Stimulated activated CD8-positive, alpha-beta memory T cell treated with anti-CD3 and anti-CD28 coated beads, Interleukin-7, amount 100 ng/mL, for 4 hours (primary cell): ENCODE data around the gene LETM1.
A peak's percentile ranks its signal among the peaks of the same experiment; 100 is the strongest.

Source experiments
- DNase-seq, 2 donors: peaks; one replicate each; pipeline ENCODE4 v3.0.0-alpha.2; 2020; ENCODE audit warnings: low read depth in 2 of 2

Gene LETM1

DNA sequence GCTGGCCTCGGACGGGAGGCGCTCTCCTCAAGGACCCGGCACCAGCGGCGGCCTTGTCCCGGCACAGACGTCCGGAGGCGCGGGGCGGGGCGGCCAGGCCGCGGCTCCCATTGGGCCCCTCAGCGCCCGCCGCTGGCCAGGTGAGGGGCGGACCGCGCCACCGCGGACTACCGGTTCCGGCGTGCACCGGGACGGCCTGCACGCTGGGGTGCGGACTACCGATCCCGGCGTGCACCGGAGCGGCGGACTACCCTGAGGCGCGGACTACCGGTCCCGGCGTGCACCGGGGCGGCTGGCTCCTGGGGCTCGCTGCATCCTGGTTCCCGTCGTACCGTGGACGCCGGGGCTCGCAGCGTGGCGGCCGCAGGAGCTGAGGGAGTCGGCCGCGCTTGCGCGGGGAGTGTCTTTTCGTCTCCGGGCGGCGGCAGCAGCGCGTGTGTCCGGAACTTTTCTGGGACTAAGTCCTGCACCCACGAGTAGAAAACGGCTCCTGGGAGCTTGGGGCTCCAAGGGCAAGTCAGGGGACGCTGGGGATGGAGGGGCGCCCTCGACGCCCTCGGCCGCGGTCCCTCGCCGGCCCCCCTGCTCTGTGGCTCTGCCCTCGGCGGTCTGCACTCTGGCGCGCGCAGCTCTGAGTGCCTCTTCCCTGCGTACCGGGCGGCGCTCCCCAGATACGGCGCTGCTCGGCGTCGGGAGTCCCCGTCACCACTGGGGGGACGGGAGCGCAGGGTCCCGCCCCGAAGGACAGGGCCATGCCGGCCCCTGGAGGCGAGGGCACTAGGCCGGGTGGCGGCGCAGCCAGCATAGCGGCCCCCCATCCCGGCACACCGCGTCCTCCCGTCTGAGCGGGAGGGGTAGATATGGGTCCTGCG lies at the start of gene LETM1:
Gene LETM1 (minus strand): TSS at position 86 of the 872 bp plus-strand sequence. CDS start 206 bp downstream, outside the sequence.
- peak; percentile 82 to 93 for DNase-seq

DNA sequence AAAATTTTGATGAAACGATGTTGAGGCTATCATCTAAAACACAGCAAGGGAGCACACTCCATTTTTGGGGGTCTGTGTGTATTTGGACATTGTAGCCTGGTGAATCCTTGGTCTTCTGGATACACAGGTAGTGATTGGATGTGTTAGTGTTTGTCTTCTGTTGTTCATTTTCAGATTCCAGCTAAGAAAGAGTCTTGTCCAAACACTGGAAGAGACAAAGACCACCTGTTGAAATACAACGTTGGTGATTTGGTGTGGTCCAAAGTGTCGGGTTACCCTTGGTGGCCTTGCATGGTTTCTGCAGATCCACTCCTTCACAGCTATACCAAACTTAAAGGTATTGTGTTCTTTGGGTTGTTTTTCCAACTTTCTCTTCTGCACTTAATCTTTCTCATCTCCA lies 48.1 kb upstream of the LETM1 start:
- DNase-seq = no peak

DNA sequence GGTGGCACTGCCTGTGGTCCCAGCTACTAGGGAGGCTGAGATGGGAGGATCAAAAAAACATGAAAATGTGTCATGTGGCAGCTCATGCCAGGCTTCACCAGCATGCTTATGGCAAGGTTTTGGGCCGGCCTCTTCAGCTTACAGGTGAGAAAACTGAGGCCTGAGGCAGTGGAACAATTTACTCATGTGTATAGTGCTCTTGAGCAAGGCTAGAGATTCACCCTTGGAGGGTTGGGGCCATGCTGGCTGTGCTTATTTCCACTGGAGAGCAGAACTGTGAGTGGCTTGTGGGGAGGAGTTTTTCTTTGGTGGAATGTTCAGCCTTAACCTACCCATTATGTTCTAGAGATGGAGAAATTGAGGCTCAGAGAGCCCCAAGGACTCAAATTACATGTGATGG lies 47.1 kb upstream of the LETM1 start:
- DNase-seq = no peak

DNA sequence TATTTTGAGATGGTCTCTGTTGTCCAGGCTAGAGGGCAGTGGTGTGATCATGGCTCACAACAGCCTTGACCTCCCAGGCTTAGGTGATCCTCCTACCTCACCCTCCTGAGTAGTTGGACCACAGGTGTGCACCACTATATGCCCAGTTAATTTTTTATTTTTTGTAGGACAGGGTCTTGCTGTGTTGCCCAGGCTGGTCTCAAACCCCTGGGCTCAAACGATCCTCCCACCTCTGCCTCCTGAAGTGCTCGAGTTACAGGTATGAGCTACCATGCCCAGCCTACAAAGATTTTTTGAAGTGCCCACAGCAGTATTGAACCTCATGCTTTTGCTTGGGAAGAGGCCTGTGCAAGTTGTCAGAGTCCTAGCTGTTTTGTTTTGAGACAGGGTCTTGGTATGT lies 46.3 kb upstream of the LETM1 start:
- no peak for DNase-seq

DNA sequence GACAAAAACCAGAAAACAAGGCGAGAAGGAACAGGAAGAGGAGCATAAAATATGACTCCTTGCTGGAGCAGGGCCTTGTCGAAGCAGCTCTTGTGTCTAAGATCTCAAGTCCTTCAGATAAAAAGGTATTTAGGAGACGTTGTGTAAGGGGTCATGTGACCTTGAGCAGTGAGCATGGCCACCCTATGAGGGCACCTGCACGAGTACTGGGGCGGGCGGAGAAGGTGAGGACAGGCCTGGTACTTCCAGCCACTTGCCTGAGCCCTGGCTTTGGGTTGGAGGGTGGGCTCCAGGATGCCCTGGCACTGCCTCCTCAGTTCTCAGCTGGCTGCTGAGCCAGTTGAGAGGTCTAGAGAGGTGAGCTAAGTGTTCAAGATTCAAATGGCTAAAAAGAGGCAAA lies 45.2 kb upstream of the LETM1 start:
- no peak for DNase-seq

DNA sequence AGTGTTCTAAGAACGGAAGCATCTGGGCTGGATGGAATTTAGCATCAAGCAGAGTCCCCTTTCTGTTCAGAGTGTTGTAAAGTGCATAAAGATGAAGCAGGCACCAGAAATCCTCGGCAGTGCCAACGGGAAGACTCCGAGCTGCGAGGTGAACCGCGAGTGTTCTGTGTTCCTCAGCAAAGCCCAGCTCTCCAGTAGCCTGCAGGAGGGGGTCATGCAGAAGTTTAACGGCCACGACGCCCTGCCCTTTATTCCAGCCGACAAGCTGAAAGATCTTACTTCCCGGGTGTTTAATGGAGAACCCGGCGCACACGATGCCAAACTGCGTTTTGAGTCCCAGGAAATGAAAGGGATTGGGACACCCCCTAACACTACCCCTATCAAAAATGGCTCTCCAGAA lies 44.7 kb upstream of the LETM1 start:
- DNase-seq = no peak

DNA sequence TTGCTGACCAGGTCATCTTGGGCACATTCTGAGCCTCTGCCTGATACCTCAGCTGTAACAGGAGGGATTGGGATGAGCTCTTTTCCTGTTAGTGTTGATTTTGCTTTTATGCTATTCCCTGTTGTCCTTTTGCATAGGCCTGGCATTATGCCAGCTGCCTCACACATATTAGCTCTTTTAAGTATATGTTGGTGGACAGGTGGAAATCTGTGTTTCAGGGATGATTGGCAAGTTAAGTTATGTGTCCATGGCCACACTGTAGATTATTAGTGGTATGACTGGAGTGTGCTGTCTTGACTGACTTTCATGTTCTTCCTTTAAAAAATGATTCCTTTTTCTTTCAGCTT lies 44.1 kb upstream of the LETM1 start:
- DNase-seq = no peak

DNA sequence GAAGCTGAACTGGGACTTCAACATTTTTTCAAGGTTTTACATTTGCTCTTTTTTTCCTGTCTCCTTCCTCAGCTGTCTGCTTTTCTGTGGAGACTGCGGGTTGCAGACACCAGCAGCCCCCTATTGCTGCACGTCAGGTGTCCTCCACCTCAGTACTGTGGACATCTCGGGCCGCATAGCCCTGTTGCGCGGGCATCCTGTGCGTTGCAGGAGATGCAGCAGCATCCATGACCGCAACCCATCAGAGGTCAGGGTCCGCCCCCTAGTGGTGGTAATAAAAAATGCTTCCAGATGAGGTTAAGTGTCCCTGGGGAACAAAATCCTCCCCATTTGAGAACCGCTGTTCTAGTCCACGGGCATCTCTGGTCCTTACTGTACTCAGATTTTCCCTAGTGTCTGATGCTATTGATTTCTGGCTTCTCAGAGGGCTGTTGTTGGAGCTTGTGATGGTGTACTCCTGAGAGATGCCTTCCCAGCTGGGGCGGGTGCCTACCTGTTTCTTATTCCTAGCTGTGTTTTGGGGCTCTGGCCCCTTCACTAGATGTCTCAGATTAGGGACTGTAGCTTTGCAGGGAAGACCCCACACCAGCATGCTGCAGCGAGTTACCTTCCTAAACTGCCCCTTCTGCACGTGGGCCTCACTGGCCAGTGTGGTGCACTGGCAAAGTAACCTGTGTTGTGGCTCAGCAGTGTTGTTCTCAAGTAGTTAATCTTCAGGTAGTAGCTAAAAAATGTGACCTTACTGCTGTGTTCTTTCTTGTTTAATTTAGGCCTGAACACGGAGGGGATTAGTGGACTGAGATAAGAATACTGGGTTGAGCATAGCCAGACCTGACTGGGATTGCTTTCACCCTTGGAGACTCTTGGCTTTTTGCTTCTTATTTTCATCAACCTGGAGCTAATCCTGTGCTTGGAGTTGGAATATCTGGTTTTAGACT lies 43.5 kb upstream of the LETM1 start:
- DNase-seq = peak; percentile 47 to 54

DNA sequence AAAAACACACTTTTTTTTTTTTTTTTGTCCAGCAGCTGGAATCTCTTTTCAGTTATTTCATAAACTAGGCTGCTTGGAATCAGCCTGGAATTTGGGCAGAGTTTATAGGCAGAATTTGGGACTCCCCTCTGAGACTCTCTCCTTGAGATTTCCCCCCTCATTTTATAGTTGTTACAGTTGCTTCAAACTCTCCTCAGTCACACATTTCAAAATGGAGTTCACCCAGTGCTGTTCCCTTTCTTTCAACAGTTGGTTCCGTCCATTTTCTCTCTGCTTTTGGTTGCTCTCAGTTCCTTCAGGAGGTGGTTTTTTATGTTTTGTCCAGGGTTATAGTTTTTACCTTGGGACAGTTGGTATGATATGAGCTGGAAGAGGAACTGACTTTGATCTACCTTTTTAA lies 42.7 kb upstream of the LETM1 start:
- DNase-seq = no peak

DNA sequence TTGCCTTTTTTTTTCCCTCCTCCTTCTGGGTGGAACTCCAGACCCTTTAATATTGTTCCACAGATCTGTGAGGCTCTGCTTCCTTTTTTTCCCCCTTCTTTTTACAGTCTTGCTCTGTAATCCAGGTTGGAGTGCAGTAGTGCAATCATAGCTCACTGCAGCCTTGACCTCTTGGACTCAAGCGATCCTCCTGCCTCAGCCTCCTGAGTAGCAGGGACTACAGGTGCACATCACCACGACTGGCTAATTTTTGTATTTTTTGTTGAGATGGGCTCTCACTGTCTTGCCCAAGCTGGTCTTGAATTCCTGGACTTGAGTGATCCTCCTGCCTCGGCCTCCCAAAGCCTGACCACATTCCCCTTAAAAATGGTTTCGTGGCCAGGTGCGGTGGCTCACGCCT lies 42.1 kb upstream of the LETM1 start:
- no peak for DNase-seq

DNA sequence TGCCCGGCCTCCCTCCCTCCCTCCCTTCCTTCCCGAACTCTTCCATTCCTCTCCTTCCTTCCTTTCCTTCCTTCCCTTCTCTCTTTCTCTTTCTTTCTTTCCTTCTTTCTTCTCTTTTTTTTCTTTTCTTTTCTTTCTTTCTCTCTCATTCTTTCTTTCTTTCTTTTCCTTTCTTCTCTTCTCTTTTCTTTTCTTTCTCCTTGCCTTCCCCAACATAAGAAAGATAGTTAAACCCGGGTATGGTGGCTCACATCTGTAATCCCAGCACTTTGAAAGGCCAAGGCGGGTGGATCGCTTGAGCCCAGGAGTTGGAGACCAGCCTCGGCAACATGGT lies 40.7 kb upstream of the LETM1 start:
- no peak for DNase-seq

DNA sequence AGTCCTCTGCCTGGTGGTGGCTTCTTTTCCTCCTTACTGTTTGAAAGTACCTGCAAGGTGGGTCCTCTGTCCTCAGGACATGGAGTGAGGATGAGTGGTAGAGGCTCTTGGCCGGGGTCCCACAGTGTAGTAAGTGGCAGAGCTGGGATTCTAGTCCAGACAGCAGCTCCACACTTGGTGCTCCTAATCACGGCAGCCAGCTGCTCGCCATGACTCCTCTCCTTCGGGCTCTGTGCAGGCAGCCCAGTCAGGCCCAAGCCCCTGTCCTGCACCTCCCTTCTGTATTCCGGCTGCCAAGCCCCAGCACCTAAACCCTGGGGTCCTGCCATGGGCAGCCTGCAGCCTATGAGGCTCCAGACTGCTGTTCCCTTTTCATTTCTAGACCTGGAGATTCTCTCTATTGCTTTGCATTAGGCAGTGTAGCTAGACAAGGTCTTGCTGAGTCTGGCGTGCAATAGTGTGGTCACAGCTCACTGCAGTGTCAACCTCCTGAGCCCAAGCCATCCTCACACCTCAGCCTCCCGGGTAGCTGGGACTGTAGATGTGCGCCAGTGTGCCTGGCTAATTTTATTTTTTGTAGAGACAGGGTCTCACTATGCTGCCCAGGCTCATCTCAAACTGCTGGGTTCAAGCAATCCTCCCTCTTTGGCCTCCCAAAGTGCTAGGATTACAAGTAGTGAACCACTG lies 40.2 kb upstream of the LETM1 start:
- DNase-seq = no peak

DNA sequence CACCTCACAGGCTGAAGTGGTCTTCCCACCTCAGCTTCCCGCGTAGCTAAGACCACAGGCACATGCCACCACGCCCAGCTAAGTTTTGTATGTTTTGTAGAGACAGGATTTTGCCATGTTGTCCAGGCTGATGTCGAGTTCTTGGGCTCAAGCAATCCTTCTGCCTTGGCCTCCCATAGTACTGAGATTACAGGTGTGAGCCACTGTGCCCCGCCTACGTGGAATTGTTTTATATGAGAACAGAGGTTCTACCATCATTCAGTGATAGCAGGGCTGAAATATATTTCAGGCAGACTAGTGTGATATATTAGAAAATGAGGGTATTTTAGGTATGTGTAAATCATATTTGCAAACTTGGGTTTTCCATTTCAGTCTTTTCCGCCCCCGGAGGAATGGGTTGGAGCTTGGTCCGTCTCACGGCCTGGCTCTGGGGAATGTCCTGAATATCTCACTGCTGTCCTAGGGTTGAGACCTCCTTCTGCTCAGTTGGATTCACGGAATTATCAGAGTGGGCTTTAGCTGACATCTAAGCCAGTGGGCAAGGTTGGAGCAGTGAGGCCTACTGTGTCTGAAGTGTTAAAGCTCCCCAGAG lies 35.1 kb upstream of the LETM1 start:
- no peak for DNase-seq

DNA sequence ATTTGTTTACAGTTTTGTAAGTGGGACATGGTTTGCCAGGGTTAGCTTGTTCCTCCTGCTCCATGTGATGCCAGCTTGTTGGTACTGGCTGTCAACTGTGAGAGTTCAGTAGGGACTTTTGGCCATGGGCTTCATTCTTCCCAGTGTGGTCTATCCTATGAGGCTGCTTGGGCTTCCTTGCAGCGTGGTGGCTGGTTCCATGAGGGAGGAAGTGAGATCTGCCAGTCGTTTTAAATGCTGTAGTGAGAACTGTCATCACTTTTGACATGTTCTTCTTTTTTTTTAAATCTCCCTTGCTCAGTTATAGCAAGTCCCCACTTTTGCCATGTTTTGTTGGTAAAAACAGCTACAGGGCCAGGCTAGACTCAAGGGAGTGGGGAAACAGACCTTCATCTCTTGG lies 31.1 kb upstream of the LETM1 start:
- no peak for DNase-seq

DNA sequence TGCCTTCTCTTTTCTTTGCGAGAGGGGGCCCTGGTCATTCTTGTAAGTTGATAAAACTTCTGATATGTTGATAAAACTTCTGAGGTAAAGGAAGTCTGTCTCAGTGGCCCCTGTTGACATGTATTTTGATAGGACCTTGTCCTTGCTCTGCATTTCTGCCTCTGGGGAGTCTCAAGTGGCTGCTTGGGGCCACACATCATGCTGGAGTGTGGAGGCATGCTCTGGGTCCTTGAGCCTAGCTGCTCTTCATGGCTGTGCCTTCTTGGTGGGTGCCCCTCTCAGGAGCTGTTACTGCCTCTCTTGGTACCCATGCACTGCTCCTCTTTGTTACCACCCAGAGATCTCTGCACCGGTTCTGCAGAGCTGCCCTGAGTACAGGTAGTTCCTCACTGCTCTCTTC lies 29.5 kb upstream of the LETM1 start:
- DNase-seq = no peak

DNA sequence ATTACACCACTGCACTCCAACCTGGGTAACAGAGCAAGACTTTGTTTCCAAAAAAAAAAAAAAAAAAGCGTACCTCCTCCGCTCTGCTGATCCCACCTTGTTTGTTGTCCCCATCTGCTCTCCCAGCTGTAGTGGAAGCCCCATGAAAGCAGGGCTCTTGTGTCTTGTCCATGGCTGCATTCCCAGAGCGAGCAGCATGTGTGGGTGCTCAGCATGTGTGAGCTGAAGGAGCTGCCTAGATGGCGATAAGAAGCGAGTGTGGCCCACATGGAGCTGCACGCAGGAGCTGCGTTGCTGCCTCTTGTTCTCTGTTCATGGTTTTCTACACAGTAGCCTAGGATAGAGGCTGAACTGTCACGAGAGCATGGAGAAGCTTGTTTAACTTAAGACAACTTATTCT lies 27.6 kb upstream of the LETM1 start:
- no peak for DNase-seq

DNA sequence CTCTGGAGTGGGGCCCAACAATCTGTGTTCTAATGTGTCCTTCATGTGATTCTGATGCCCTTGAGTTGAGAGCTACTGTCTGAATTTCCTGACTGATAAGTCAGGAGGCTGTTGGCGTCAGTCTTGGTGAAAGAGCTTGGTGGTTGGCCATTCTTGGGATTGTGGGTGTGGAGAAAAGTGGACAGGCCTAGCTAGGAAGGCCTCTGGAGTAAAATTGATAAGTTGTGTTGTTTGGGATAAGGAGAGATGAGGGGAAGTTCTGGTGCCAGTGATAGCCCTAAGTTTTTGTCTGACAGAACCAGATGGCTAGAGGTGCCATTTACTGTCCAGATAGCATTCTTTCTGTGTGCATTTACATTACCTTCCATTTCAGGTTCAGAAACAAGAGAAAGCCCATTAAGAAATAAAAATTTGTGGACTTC lies 26.9 kb upstream of the LETM1 start:
- DNase-seq = no peak

DNA sequence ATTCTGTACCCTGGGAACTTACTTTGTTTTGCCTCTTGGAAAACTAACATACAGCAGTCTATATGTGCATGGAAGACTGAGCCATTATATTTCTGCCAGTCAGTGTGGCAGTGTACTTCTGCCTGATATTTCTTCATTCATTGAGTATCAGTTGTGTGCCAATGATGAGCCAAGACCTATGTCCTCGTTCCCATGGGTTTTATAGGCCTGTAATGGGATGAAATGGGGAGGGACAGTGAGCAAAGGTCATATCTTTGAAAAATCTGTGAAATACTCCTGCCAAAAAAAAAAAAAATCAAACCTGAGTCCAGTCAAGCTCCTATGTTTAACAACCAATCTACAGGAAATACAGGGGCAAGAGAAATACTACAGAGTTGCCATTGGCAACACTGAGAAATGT lies 24.4 kb upstream of the LETM1 start:
- DNase-seq = no peak

DNA sequence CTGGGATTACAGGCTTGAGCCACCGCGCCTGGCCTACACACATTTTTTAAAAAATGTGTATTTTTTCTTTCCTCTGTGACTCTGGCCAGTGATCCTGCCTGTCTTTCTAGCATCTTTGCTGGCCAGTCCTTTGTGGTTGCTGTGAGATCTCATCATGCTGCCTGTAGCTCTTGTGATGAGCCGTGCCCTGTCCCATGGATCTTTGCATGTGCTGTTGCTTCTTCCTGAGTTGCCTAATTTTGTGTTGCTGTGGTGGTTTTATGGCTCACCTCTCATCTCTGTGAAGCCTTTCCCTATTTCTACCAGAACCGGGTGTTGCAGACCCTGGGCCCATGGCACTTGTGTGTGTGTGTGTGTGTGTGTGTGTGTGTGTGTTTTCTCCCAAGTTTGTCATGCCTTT lies 23.5 kb upstream of the LETM1 start:
- no peak for DNase-seq

DNA sequence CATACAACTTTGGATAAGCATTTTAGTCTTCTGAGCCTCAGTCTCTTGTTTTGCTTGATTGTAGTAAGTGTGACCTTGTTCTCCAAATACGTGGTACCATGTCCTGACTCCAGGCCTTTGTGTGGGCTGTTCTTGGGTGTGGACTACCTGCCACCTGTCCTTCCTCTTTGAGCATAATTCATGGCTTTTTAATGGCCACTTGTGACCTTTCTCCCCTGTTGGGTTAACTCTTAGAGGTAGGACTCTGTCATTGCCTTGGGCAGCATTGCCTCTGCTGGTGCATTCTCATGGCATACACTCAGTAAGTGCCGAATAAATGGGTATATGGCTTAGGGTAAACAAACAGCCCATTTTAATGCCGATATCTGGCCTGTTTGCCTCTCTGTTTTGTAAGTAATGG lies 18.2 kb upstream of the LETM1 start:
- no peak for DNase-seq

DNA sequence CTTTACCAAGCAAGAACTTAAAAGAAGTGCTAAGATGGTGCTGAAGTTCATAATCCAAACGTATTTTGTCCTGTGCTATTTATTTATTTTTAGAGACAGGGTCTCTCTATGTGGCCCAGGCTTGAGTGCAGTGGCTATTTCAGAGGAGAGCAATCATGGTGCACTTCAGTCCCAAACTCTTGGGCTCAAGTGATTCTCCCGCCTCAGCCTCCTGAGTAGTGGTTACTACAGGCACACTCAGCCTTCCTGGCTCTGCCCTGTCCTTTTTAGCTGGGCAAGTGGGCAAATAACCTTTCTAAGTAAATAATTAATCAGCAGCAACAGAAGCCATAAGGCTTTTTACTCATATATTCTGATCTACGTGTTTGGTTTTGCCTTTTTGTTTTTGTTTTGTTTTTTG lies 17.8 kb upstream of the LETM1 start:
- no peak for DNase-seq

DNA sequence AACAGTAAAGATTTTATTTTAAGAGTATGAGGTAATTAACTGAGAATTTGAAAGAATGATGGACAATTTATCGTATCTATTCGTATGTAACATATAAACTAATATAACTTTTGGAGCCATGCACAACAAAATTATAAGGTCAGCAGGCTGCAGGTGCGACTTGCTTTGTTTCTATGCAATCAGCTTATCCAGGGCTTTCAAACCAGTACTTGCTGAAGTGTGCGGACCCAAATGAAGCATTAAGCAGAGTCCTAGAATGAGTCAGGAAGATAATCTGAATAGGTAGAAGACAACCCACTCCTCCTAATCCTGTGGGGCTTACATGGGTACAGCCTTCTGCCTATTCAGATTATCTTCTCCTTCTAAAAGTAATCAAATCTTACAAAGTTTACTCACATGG lies 17.3 kb upstream of the LETM1 start:
- no peak for DNase-seq
